HFFc6 (cell line): ENCODE measurements around the gene CCDC137. TPM values are rescaled to one million over a fixed set of nuclear protein-coding genes. Genes with fewer than 3 reads are reported as not detected.
A peak's percentile ranks its signal among the peaks of the same experiment; 100 is the strongest.

Experiments used
- DNase-seq: peaks from one replicate; pipeline ENCODE4 v3.0.0-alpha.2; 2018
- H3K27ac Mint-ChIP-seq: 2 replicates; pipeline ENCODE4 v1.8.0; 2020; ENCODE audit warnings: mild to moderate bottlenecking, mixed read lengths
- H3K27me3 Mint-ChIP-seq: 2 replicates; pipeline ENCODE4 v1.8.0; 2021; ENCODE audit warnings: mild to moderate bottlenecking, moderate library complexity, mixed read lengths; ENCODE audit not compliant: insufficient read depth
- H3K36me3 Mint-ChIP-seq: 2 replicates; pipeline ENCODE4 v1.8.0; 2021; ENCODE audit warnings: low read depth, mixed read lengths
- H3K4me1 Mint-ChIP-seq: 2 replicates; pipeline ENCODE4 v1.8.0; 2020; ENCODE audit warnings: low read depth, mixed read lengths
- H3K4me3 Mint-ChIP-seq: 2 replicates; pipeline ENCODE4 v1.8.0; 2020; ENCODE audit warnings: mild to moderate bottlenecking, moderate library complexity, mixed read lengths
- H3K9me3 Mint-ChIP-seq: 2 replicates; pipeline ENCODE4 v1.8.0; 2020; ENCODE audit warnings: mild to moderate bottlenecking, mixed read lengths
- total RNA-seq, 6 experiments: library from RNA; stranded (reverse); fragmentation: NEBNext Ultra II Directional; extraction: Animal tissue kit (Norgen Biotek cat#: 25700); gene quantifications; 2 replicates in 1 of 6; 3 replicates in 5 of 6; pipeline ENCODE4 v1.2.3, GENCODE V29; 2021
- TF ChIP-seq, protein P1 (sequence below): fragments of 200-600 bp; sonication (generic); IDR thresholded peaks from 2 replicates; pipeline ENCODE4 v1.5.0; 2021; ENCODE audit warnings: antibody characterized with exemption, mild to moderate bottlenecking

CCDC137 gene
- total RNA-seq, 6 experiments from 2014 or later: 22.8 to 28.8 (median 25.2) TPM

DNA sequence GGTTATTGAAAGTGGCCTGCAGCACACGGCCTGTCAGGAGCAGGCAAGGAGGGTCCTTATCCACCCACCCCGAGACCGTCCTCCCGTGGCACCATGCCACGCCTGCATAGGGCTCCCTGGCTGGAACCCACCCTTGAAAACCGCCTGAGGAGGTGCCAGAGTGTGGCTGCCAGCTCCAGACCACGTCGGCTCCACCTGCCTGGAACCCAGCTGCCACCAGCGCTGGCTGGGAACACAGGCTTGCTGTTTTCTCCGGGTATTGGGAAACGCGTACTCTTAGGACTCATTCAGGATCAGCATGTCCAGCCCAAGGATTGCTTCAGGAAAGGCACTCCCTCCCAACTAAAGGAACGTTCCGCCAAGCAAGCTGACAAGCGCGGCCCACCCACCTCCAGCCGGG, 10.4 kb downstream of the CCDC137 start:
- Mint-ChIP-seq H3K36me3 (peaks cover 5% of the 10 kb centered on the region; the same call in 1 of the 2 replicates), H3K4me3 (no peak overlapping the region), H3K27me3 (peaks cover 1% of the 10 kb centered on the region), H3K4me1 (peaks cover 7% of the 10 kb centered on the region), H3K27ac (no peak overlapping the region), H3K9me3 (no peaks in the 10 kb centered on the region)
- TF ChIP-seq, protein P1, sequence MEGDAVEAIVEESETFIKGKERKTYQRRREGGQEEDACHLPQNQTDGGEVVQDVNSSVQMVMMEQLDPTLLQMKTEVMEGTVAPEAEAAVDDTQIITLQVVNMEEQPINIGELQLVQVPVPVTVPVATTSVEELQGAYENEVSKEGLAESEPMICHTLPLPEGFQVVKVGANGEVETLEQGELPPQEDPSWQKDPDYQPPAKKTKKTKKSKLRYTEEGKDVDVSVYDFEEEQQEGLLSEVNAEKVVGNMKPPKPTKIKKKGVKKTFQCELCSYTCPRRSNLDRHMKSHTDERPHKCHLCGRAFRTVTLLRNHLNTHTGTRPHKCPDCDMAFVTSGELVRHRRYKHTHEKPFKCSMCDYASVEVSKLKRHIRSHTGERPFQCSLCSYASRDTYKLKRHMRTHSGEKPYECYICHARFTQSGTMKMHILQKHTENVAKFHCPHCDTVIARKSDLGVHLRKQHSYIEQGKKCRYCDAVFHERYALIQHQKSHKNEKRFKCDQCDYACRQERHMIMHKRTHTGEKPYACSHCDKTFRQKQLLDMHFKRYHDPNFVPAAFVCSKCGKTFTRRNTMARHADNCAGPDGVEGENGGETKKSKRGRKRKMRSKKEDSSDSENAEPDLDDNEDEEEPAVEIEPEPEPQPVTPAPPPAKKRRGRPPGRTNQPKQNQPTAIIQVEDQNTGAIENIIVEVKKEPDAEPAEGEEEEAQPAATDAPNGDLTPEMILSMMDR: no peak
- DNase-seq: no peak

DNA sequence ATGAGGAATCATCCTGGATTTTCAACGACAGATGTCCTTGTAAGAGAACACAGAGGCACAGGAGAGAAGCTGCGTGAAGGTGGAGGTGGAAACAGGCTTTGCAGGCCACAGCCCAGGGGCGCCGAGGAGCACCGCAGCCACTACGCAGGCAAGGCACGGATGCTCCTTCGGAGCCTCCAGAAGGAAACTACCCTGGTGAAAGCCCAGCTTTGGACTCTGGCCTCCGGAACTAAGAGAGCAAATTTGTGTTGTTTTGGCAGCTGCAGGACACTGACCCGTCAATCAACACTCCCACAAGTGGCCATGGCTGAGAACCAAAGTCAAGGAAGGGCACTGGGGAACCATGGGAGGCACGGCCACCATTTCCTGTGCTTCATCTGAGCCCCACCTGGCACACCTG, 13.6 kb downstream of the CCDC137 start:
- H3K27me3 Mint-ChIP-seq: peaks cover 10% of the 10 kb centered on the region
- no peak overlapping the region for H3K4me3 Mint-ChIP-seq
- no peak for DNase-seq
- TF ChIP-seq, protein P1: no peak
- H3K36me3 Mint-ChIP-seq: peaks cover 22% of the 10 kb centered on the region
- peaks cover 25% of the 10 kb centered on the region for H3K4me1 Mint-ChIP-seq
- H3K27ac Mint-ChIP-seq: no peak overlapping the region
- no peaks in the 10 kb centered on the region for H3K9me3 Mint-ChIP-seq

DNA sequence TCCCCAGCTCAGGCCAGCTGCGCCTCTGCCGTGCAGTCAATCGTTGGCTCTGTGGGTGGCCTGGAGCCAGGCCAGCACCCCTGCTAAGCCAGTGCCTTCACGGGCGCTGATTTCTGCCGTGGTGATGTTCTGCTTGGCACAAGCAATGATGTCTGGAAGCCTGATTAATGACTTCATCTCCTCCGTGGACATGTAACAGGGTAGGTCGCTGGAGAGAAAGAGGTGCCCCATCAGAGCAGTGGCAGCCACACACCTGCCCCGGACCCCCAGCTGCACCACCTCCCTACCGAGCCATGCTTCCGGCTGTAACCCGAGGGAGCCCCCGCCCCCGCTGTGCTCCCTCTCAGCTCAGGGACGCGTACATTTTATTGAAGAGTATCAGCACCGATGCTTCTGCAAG, 15.1 kb downstream of the CCDC137 start:
- no peaks in the 10 kb centered on the region for H3K9me3 Mint-ChIP-seq
- no peak overlapping the region for H3K27ac Mint-ChIP-seq
- TF ChIP-seq, protein P1: no peak
- no peak for DNase-seq
- H3K4me3 Mint-ChIP-seq: peak overlapping the region; percentile 47
- peaks cover 23% of the 10 kb centered on the region for H3K36me3 Mint-ChIP-seq
- peaks cover 24% of the 10 kb centered on the region for H3K4me1 Mint-ChIP-seq
- H3K27me3 Mint-ChIP-seq: peaks cover 10% of the 10 kb centered on the region

DNA sequence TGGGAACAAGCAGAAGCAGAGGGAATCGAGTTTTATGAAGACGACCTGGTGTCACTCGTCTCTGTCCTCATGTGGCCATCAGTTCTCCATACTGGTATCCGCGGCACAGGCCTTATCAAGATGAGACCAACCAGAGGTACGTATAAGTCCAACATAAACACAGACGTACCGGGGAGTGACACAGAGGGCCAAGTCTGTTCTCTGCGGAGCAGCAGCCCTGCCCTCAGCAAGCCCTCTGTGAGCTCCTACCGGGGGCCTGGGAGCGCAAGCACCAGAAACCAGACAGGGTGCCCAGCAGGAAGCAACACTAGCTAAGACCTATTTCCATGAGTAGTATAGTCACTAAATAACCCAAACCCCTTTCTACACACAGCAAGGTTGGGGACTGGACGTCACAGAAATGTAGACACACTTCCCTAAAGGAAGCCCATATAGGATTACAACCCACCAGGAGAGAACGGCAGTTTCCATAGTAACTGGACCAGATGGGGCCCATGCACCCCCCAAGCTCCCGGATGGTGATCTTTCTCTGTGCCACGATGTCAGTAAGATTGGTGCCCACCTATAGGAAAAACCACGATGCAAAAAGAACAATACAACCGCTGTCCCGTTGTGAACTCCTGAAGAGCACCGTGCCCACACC, 16.1 kb downstream of the CCDC137 start:
- DNase-seq: no peak
- TF ChIP-seq, protein P1: no peak
- Mint-ChIP-seq H3K27me3 (peaks cover 13% of the 10 kb centered on the region), H3K27ac (peak overlapping the region; percentile 88), H3K36me3 (peaks cover 23% of the 10 kb centered on the region), H3K4me1 (peaks cover 24% of the 10 kb centered on the region), H3K4me3 (peak overlapping the region; percentile 97), H3K9me3 (no peaks in the 10 kb centered on the region)

DNA sequence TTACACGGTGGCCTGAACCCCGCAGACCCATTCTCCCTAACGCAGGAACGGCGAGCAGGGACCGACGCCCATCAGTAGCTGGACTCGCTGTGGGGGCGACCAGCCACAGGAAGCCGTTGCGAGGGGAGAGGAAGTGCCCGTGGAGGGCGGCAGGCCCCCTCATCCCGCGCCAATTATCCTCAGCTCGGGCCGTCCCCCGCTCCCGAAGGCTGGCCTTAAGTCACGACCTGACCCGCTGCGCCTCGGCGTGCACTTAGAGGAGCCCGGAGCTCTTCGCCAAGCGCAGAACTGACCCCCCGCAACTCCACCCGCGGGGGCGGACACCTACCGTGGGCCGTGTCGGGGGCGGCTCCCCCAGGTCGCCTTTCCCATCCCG, 16.7 kb downstream of the CCDC137 start:
- peaks cover 24% of the 10 kb centered on the region for H3K4me1 Mint-ChIP-seq
- H3K27me3 Mint-ChIP-seq: peaks cover 15% of the 10 kb centered on the region
- no peaks in the 10 kb centered on the region for H3K9me3 Mint-ChIP-seq
- DNase-seq: no peak
- TF ChIP-seq, protein P1: no peak
- peak overlapping the region; percentile 88 for H3K27ac Mint-ChIP-seq
- peak overlapping the region; percentile 97 for H3K4me3 Mint-ChIP-seq
- H3K36me3 Mint-ChIP-seq: peaks cover 23% of the 10 kb centered on the region
